HG03060 (cell line): ENCODE data around the gene ZNF26.

Experiments
- ATAC-seq: cut with Tn5 transposase; IDR thresholded peaks from one replicate; pipeline ENCODE4 v1.9.1; 2021; ENCODE audit warnings: low read depth, moderate number of reproducible peaks; ENCODE audit not compliant: unreplicated experiment

ZNF26 gene

DNA sequence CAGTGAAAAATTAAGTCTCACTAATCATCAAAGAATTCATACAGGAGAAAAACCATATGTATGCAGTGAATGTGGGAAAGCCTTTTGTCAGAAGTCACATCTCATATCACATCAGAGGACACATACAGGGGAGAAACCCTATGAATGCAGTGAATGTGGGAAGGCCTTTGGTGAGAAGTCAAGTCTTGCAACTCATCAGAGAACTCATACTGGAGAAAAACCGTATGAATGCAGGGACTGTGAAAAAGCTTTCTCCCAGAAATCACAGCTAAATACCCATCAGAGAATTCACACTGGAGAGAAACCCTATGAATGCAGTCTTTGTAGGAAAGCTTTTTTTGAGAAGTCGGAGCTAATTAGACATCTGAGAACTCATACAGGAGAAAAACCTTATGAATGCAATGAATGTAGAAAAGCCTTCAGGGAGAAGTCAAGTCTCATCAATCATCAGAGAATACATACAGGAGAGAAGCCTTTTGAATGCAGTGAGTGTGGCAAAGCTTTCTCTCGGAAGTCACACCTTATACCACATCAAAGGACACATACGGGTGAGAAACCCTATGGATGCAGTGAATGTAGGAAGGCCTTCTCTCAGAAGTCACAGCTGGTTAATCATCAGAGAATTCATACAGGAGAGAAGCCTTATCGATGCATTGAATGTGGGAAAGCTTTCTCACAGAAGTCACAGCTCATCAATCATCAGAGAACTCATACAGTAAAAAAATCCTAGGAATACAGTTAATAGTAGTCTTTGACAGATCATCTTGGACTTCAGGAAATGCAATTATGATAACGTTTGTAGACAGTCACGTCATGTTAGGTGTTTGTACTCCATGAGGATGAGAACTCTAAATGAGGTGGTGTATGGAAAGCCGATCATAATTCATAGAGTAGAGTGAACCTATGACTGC, 72.3 kb downstream of the ZNF26 start:
- ATAC-seq = no peak

DNA sequence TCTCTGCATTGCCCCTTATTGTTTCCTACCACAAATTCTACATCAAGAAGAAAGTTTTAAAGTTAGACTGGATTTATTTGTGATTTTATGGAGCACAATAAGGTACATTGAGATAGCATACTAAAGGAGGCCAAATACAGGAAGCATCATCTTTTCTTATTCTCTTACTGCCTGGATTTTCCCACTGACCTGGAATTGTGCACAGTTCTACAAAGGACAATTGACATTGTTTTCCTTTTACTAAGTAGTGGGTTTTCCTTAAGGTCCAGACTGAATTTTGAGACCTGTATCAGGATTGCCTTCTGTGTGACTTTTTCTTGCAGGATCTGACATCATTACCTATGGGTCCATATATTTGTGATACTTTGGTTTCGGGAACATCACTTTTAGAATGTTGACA, 75.8 kb downstream of the ZNF26 start:
- ATAC-seq = no peak

GRCh38 chr12:133063556-133063955, 77.4 kb downstream of the ZNF26 start:
- no peak for ATAC-seq

- ATAC-seq = no peak
These were observed 87.7 kb downstream of the ZNF26 start for GRCh38 chr12:133073836-133074235.
